Endothelial cell of umbilical vein (primary cell): Measurements from ENCODE around the gene DUOXA2. TPM values are rescaled to one million over a fixed set of nuclear protein-coding genes. Genes with fewer than 3 reads are reported as not detected.

ENCODE experiments used
- BruUV-seq: library from RNA; stranded (reverse); fragments of 400-500 nt; replicated peaks from 2 replicates; lab custom pipeline; 2021; lab: Mats Ljungman, UMichigan
- CTCF ChIA-PET: fragments of 300-600, 350-600 bp; sonication (Branson Sonifier 250); formaldehyde crosslinking; loops from one replicate; lab custom pipeline; 2021; ENCODE audit warnings: antibody characterized with exemption, inconsistent platforms; lab: Charles Lee
- POLR2A ChIA-PET: fragments of 300-600, 350-600 bp; sonication (Branson Sonifier 250); formaldehyde crosslinking; loops from one replicate; lab custom pipeline; 2021; ENCODE audit warnings: antibody characterized with exemption, inconsistent platforms; lab: Charles Lee
- DNase-seq: peaks from one replicate; pipeline ENCODE4 v3.0.0-alpha.2; 2011; ENCODE audit warnings: low read depth, low spot score
- FAIRE-seq: peaks from 2 replicates; lab custom pipeline; 2011; peaks lifted over from hg19 to GRCh38; lab: Jason Lieb, UNC
- H2AFZ ChIP-seq: 2 replicates; pipeline ENCODE4 v1.6.0; 2012; ENCODE audit warnings: low read depth, low read length, control low read depth, inconsistent platforms
- H3K27ac ChIP-seq: 2 replicates; pipeline ENCODE4 v1.5.1; 2011; ENCODE audit warnings: low read depth, mild to moderate bottlenecking, control low read depth, low read length, moderate library complexity; ENCODE audit not compliant: insufficient read depth
- H3K27me3 ChIP-seq, 2 experiments: 2 replicates each; pipeline versions ENCODE4 v1.6.0 to v1.6.1; 2011; ENCODE audit warnings: low read length in 2 of 2, mixed read lengths in 1 of 2; ENCODE audit not compliant: control insufficient read depth in 2 of 2, insufficient read depth in 2 of 2
- H3K36me3 ChIP-seq, 2 experiments: 2 replicates in 1 of 2; 3 replicates in 1 of 2; pipeline ENCODE4 v1.5.1; 2011; ENCODE audit warnings: low read length in 2 of 2, mild to moderate bottlenecking in 1 of 2, moderate library complexity in 1 of 2; ENCODE audit not compliant: control insufficient read depth in 2 of 2, insufficient read depth in 2 of 2; ENCODE audit errors: extremely low read depth in 1 of 2
- H3K4me1 ChIP-seq: 3 replicates; pipeline ENCODE4 v1.5.1; 2011; ENCODE audit warnings: mild to moderate bottlenecking, low read length; ENCODE audit not compliant: control insufficient read depth, insufficient read depth; ENCODE audit errors: extremely low read depth
- H3K4me2 ChIP-seq: 2 replicates; pipeline ENCODE4 v1.6.1; 2011; ENCODE audit warnings: low read length, control low read depth, mixed read lengths; ENCODE audit not compliant: insufficient read depth
- H3K4me3 ChIP-seq, 3 experiments: fragments of 200-600 bp in 1 of 3; sonication (generic), shearing (Covaris generic) in 1 of 3; replicated peaks in 1 of 3; 2 replicates each; pipeline ENCODE4 v1.5.1; 2011 to 2016; ENCODE audit warnings: control low read depth in 3 of 3, low read length in 3 of 3, mild to moderate bottlenecking in 2 of 3, inconsistent platforms in 1 of 3, low read depth in 1 of 3, moderate library complexity in 1 of 3; ENCODE audit not compliant: insufficient read depth in 1 of 3
- H3K79me2 ChIP-seq: 2 replicates; pipeline ENCODE4 v1.6.0; 2012; ENCODE audit warnings: low read length, inconsistent platforms; ENCODE audit not compliant: control insufficient read depth, insufficient read depth
- H3K9ac ChIP-seq: replicated peaks from 2 replicates; pipeline ENCODE3; 2011; ENCODE audit warnings: low read length, control low read depth; ENCODE audit not compliant: insufficient read depth; ENCODE audit errors: extremely low read depth
- H3K9me1 ChIP-seq: replicated peaks from 3 replicates; pipeline ENCODE4 v1.6.0; 2011; ENCODE audit warnings: mild to moderate bottlenecking, low read length; ENCODE audit not compliant: control insufficient read depth, insufficient read depth; ENCODE audit errors: extremely low read depth
- H3K9me3 ChIP-seq: replicated peaks from 2 replicates; pipeline ENCODE4 v1.5.1; 2012; ENCODE audit warnings: low read length, inconsistent platforms; ENCODE audit not compliant: control insufficient read depth, insufficient read depth
- H4K20me1 ChIP-seq: replicated peaks from 2 replicates; pipeline ENCODE3; 2011; ENCODE audit warnings: mild to moderate bottlenecking, low read length; ENCODE audit not compliant: control insufficient read depth, insufficient read depth; ENCODE audit errors: extremely low read depth
- CTCF ChIP-seq, 2 donors: IDR thresholded peaks; 1 replicate in 1 of 2; 2 replicates in 1 of 2; pipeline ENCODE4 v1.5.1; 2011; ENCODE audit warnings: low read length in 2 of 2, mild to moderate bottlenecking in 2 of 2, moderate library complexity in 2 of 2, control low read depth in 1 of 2, inconsistent platforms in 1 of 2, low read depth in 1 of 2; ENCODE audit not compliant: insufficient read depth in 1 of 2; ENCODE audit errors: extremely low read depth in 1 of 2
- EZH2 ChIP-seq: IDR thresholded peaks from 2 replicates; pipeline ENCODE4 v1.6.1; 2012; ENCODE audit warnings: borderline replicate concordance, low read depth, mild to moderate bottlenecking, moderate library complexity, low read length, inconsistent platforms; ENCODE audit not compliant: severe bottlenecking
- FOS ChIP-seq: IDR thresholded peaks from 2 replicates; pipeline ENCODE4 v1.6.1; 2011; ENCODE audit warnings: mild to moderate bottlenecking, low read length, moderate library complexity, borderline replicate concordance; ENCODE audit not compliant: insufficient read depth
- GATA2 ChIP-seq: IDR thresholded peaks from 2 replicates; pipeline ENCODE4 v1.7.0; 2011; ENCODE audit warnings: low read depth, mild to moderate bottlenecking, moderate library complexity, mixed read lengths, low read length; ENCODE audit not compliant: insufficient read length, insufficient read depth
- JUN ChIP-seq: IDR thresholded peaks from 2 replicates; pipeline ENCODE4 v1.6.1; 2011; ENCODE audit warnings: borderline replicate concordance, low read depth; ENCODE audit not compliant: insufficient read length, insufficient read depth
- MAX ChIP-seq: IDR thresholded peaks from 2 replicates; pipeline ENCODE4 v1.6.1; 2011; ENCODE audit not compliant: insufficient read depth, insufficient read length
- MYC ChIP-seq: IDR thresholded peaks from one replicate; pipeline ENCODE4 v1.6.1; 2011; ENCODE audit warnings: mild to moderate bottlenecking, low read depth, low read length
- POLR2AphosphoS5 ChIP-seq: IDR thresholded peaks from 2 replicates; pipeline ENCODE4 v1.6.1; 2012; ENCODE audit warnings: low read depth, mild to moderate bottlenecking, control low read depth, low read length, moderate library complexity; ENCODE audit not compliant: insufficient read depth
- dilution Hi-C: fragments of 300-500 bp; cut with MboI; formaldehyde crosslinking; loops from one replicate; pipeline ENCODE4 v1.15.0; 2019; ENCODE audit warnings: low sequenced_read_pairs; ENCODE audit not compliant: extremely low pct_ligation_motif_present
- intact Hi-C: fragments of 100-400 bp; cut with micrococcal nuclease; formaldehyde crosslinking; loops from one replicate; pipeline ENCODE4 v1.10.0; 2022
- polyA plus RNA-seq, 4 experiments: library from polyadenylated mRNA; depleted of rRNA in 3 of 4; stranded (reverse) in 3 of 4; unstranded in 1 of 4; fragments of >200 nt; gene quantifications; 2 replicates each; pipeline versions ENCODE4 v1.2.1 to v1.2.3, GENCODE V29; 2011 to 2012; ENCODE audit warnings: missing spikeins in 1 of 4
- total RNA-seq: library from RNA; stranded (reverse); gene quantifications from 2 replicates; pipeline ENCODE4 v1.2.3, GENCODE V29; 2021

The DUOXA2 gene
- total and polyA plus RNA-seq, 2 donors (not counting 3 experiments of a cell fraction or from before 2014, with no cell fraction given): not detected

GRCh38 chr15:45128971-45129639, 15.0 kb downstream of the DUOXA2 start:
- ChIA-PET POLR2A (no interaction called here), CTCF (interaction anchor here (2.7 kb wide), 1 partner anchor 11 kb away, joined by 17 read pairs; no protein-coding TSS in a partner anchor)
- no peak for TF ChIP-seq MYC
- no peak for TF ChIP-seq GATA2
- no peak for TF ChIP-seq JUN
- TF ChIP-seq POLR2AphosphoS5: no peak
- no peak for TF ChIP-seq MAX
- TF ChIP-seq CTCF (IDR thresholded peaks at IDR 0.05; ENCODE audit: extremely low read depth in 1 of 2, insufficient read depth in 1 of 2, low read depth in 1 of 2, low read length in 2 of 2): no peak
- no peak for TF ChIP-seq FOS
- peak; percentile 89 for TF ChIP-seq EZH2

More at GRCh38 chr15:45128971-45129639, 15.0 kb downstream of the DUOXA2 start:
- no TSS peak for BruUV-seq
- Histone ChIP-seq H3K4me1 (no peaks in the 10 kb centered on the region), H3K36me3 (no peaks in the 10 kb centered on the region), H3K79me2 (no peaks in the 10 kb centered on the region), H2AFZ (no peak overlapping the region), H3K4me3 (no peak overlapping the region), H3K27ac (no peak overlapping the region), H3K9me1 (no peaks in the 10 kb centered on the region), H3K9me3 (no peaks in the 10 kb centered on the region), H3K27me3 (peaks cover 74 to 88% of the 10 kb centered on the region in 2 experiments), H3K4me2 (no peak overlapping the region), H3K9ac (no peak overlapping the region), H4K20me1 (no peaks in the 10 kb centered on the region)
- intact Hi-C loops: no loop called here
- FAIRE-seq (no peak), DNase-seq (no peak)
- dilution Hi-C loops: no loop called here
